ENCODE data around the gene HBE1.

The HBE1 gene

DNA sequence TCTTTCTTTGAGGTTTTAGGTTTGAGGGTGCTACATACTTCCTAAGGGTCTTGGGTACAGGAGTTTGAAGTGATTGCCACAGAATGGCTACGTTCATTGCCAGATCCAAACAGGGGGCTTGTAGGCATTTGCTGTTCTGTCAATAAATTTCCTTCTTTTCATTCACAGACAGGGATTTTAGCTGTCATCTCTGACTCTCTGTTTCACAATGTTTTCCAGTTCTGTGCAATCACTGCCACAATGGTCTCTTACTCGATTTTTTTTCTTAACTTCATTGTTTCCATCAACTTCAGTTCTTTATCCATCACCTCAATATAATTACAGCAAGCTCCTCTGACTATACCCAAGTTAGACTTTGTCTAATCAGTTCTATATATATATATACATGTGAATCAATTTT, 29.3 kb downstream of the HBE1 start:
- in situ Hi-C loops (cut with MboI; ENCODE audit: low sequenced_read_pairs, unreplicated experiment): no loop called here
- TF ChIP-seq CTCF (IDR thresholded peaks at IDR 0.05; ENCODE audit: borderline replicate concordance, control extremely low read depth, extremely low read depth, insufficient read depth, missing control alignments): no peak
- DNase-seq (ENCODE audit: low spot score): no peak

GRCh38 chr11:5240056-5240455, 29.7 kb downstream of the HBE1 start:
- in situ Hi-C loops (cut with MboI; ENCODE audit: low sequenced_read_pairs, unreplicated experiment): no loop called here
- no peak for DNase-seq (ENCODE audit: low spot score)
- no peak for TF ChIP-seq CTCF (IDR thresholded peaks at IDR 0.05; ENCODE audit: borderline replicate concordance, control extremely low read depth, extremely low read depth, insufficient read depth, missing control alignments)

DNA sequence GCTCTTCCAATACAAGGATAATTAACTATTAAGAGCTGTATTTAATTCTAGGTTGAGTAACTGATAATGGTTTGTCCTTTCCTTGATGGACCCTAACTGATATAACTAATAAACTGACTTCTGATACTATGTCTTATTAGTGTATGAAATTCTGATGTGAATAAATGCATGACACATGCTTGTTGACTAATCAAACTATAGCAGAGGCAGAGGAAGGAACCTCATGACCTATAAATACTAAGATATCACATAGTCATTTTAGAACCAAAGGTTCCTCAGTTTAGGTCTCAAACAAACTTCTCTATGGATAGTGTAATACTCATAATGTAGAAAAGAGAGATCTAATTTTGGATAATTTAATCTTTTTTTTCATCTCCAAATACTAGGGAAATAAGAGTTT, 30.7 kb downstream of the HBE1 start:
- no peak for DNase-seq (ENCODE audit: low spot score)
- no peak for TF ChIP-seq CTCF (IDR thresholded peaks at IDR 0.05; ENCODE audit: borderline replicate concordance, control extremely low read depth, extremely low read depth, insufficient read depth, missing control alignments)
- in situ Hi-C loops (cut with MboI; ENCODE audit: low sequenced_read_pairs, unreplicated experiment): no loop called here

GRCh38 chr11:5238486-5238885, 31.3 kb downstream of the HBE1 start:
- no peak for DNase-seq (ENCODE audit: low spot score)
- no peak for TF ChIP-seq CTCF (IDR thresholded peaks at IDR 0.05; ENCODE audit: borderline replicate concordance, control extremely low read depth, extremely low read depth, insufficient read depth, missing control alignments)
- in situ Hi-C loops (cut with MboI; ENCODE audit: low sequenced_read_pairs, unreplicated experiment): no loop called here

DNA sequence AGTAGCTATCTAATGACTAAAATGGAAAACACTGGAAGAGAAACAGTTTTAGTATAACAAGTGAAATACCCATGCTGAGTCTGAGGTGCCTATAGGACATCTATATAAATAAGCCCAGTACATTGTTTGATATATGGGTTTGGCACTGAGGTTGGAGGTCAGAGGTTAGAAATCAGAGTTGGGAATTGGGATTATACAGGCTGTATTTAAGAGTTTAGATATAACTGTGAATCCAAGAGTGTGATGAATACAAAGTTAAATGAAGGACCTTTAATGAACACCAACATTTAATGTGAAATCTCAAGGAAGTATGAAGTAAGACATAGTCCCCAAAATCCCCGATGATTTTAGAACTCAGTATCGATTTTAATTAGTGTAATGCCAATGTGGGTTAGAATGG, 32.3 kb downstream of the HBE1 start:
- in situ Hi-C loops (cut with MboI; ENCODE audit: low sequenced_read_pairs, unreplicated experiment): no loop called here
- DNase-seq (ENCODE audit: low spot score): no peak
- TF ChIP-seq CTCF (IDR thresholded peaks at IDR 0.05; ENCODE audit: borderline replicate concordance, control extremely low read depth, extremely low read depth, insufficient read depth, missing control alignments): no peak

GRCh38 chr11:5235364-5236095, 34.2 kb downstream of the HBE1 start:
- in situ Hi-C loops (cut with MboI; ENCODE audit: low sequenced_read_pairs, unreplicated experiment): no loop called here
- no peak for TF ChIP-seq CTCF (IDR thresholded peaks at IDR 0.05; ENCODE audit: borderline replicate concordance, control extremely low read depth, extremely low read depth, insufficient read depth, missing control alignments)
- DNase-seq (ENCODE audit: low spot score): no peak
